Measurements from ENCODE around the gene FARP2. TPM values are rescaled to one million over a fixed set of nuclear protein-coding genes. Genes with fewer than 3 reads are reported as not detected.
A peak's percentile ranks its signal among the peaks of the same experiment; 100 is the strongest.

The FARP2 gene
- total and polyA plus RNA-seq, 2 of the 13 experiments (the other 11 are each of a cell fraction or from before 2014, with no cell fraction given), result 28.0 to 45.4 TPM

DNA sequence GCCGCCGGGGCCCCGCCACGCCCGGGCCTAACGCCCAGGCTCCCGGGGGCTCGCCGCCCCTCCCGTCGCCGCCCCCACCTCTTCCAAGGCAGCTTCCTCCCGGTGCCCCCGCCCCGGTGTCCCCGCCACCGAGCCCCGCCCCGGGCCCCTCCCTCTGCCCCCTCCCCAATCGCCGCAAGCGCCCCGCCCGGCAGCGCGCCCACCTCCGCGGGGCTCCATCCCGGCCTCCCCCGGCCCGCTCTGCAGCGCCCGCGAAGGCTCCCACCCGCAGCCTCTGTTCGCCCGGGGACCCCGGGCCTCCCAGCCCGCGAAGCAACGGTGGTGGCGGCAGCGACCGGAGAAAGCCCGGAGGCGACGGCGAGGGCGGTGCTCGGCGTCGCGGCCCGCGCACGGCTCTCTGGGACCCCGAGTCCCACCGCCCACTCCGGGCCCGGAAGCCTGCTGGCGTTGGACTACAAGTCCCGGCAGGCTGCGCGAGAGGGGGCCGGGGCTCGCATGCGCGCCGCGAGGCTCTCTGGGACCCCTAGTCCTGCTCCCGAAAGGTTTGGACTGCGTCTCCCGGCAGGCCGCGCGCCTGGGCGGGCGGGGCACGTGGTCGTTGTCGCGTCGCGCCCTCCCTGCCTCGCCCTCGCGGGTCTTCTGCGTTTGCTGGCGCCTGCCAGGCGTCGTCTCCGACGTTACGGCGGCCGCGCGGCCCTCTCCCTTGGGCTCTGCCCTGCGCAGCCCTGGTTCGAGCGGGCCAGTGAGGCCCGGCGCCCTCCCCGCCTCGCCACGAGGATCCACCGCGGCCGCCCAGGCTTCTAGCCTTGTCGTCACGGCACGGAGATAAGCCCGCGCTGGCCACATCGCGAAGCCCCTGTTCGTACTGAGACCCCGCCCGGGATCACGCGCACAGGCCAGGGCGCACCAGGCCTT lies 152.4 kb downstream of the FARP2 start, which contains the start of gene STK25 (continued):
- TF ChIP-seq THAP9 (CRISPR knock-in tag; IDR thresholded peaks at IDR 0.05; ENCODE audit: borderline replicate concordance), result peak; percentile 74; the same call in 1 of the 2 replicates
- TF ChIP-seq NONO (IDR thresholded peaks at IDR 0.05), result no peak
- TF ChIP-seq NONO (CRISPR knock-in tag; conservative IDR thresholded peaks at IDR 0.05), result peak; percentile 97
- peak; percentile 98 for TF ChIP-seq ZMAT3 (CRISPR knock-in tag; conservative IDR thresholded peaks at IDR 0.05)
- peak; percentile 98 for TF ChIP-seq ZNF224 (CRISPR knock-in tag; IDR thresholded peaks at IDR 0.05)
- peak; percentile 96 for TF ChIP-seq ZNF205 (CRISPR knock-in tag; IDR thresholded peaks at IDR 0.05)
- TF ChIP-seq, protein P1, sequence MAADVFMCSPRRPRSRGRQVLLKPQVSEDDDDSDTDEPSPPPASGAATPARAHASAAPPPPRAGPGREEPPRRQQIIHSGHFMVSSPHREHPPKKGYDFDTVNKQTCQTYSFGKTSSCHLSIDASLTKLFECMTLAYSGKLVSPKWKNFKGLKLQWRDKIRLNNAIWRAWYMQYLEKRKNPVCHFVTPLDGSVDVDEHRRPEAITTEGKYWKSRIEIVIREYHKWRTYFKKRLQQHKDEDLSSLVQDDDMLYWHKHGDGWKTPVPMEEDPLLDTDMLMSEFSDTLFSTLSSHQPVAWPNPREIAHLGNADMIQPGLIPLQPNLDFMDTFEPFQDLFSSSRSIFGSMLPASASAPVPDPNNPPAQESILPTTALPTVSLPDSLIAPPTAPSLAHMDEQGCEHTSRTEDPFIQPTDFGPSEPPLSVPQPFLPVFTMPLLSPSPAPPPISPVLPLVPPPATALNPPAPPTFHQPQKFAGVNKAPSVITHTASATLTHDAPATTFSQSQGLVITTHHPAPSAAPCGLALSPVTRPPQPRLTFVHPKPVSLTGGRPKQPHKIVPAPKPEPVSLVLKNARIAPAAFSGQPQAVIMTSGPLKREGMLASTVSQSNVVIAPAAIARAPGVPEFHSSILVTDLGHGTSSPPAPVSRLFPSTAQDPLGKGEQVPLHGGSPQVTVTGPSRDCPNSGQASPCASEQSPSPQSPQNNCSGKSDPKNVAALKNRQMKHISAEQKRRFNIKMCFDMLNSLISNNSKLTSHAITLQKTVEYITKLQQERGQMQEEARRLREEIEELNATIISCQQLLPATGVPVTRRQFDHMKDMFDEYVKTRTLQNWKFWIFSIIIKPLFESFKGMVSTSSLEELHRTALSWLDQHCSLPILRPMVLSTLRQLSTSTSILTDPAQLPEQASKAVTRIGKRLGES (CRISPR knock-in tag; IDR thresholded peaks at IDR 0.05; ENCODE audit: borderline replicate concordance), result peak; percentile 89; the same call in 1 of the 2 replicates
- peak; percentile 97 for TF ChIP-seq RFXAP (CRISPR knock-in tag; IDR thresholded peaks at IDR 0.05; ENCODE audit: borderline replicate concordance)
- TF ChIP-seq SP5 (CRISPR knock-in tag; IDR thresholded peaks at IDR 0.05; ENCODE audit: borderline replicate concordance, low read depth), result peak; percentile 90
- peak; percentile 97 for TF ChIP-seq ZNF564 (CRISPR knock-in tag; IDR thresholded peaks at IDR 0.05)
- TF ChIP-seq ZNF878 (CRISPR knock-in tag; IDR thresholded peaks at IDR 0.05), result peak; percentile 91; the same call in 1 of the 2 replicates
- TF ChIP-seq ZBTB37 (CRISPR knock-in tag; IDR thresholded peaks at IDR 0.05), result no peak
- TF ChIP-seq ZFAT (CRISPR knock-in tag; conservative IDR thresholded peaks at IDR 0.05), result peak; percentile 74; the same call in 1 of the 2 replicates
- peak; percentile 96 for TF ChIP-seq HINFP (CRISPR knock-in tag; IDR thresholded peaks at IDR 0.05; ENCODE audit: low read depth)
- peak; percentile 68; the same call in 1 of the 2 replicates for TF ChIP-seq ZNF256 (CRISPR knock-in tag; conservative IDR thresholded peaks at IDR 0.05)
- TF ChIP-seq, protein P2, sequence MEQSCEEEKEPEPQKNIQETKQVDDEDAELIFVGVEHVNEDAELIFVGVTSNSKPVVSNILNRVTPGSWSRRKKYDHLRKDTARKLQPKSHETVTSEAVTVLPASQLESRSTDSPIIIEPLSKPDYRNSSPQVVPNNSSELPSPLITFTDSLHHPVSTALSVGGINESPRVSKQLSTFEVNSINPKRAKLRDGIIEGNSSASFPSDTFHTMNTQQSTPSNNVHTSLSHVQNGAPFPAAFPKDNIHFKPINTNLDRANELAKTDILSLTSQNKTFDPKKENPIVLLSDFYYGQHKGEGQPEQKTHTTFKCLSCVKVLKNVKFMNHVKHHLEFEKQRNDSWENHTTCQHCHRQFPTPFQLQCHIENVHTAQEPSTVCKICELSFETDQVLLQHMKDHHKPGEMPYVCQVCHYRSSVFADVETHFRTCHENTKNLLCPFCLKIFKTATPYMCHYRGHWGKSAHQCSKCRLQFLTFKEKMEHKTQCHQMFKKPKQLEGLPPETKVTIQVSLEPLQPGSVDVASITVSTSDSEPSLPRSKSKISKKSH (CRISPR knock-in tag; IDR thresholded peaks at IDR 0.05; ENCODE audit: borderline replicate concordance), result peak; percentile 96
- peak; percentile 98 for TF ChIP-seq ZNF616 (CRISPR knock-in tag; IDR thresholded peaks at IDR 0.05; ENCODE audit: low read depth)

All from HepG2 (cell line).